T47D (cell line): Measurements from ENCODE around the gene HEPACAM.

ENCODE experiments used
- DNase-seq, 2 experiments: peaks; one replicate each; pipeline versions ENCODE4 v3.0.0 to v3.0.0-alpha.2; 2011 to 2012; ENCODE audit warnings: low read depth in 1 of 2, low spot score in 1 of 2
- JUND ChIP-seq: IDR thresholded peaks from 2 replicates; pipeline ENCODE4 v1.6.1; 2012; ENCODE audit warnings: low read depth
- in situ Hi-C: cut with HindIII; loops from 2 replicates; pipeline ENCODE4 v1.10.0; 2016; ENCODE audit warnings: low sequenced_read_pairs, low pct_unique_long_range_greater_than_20kb

The HEPACAM gene

DNA sequence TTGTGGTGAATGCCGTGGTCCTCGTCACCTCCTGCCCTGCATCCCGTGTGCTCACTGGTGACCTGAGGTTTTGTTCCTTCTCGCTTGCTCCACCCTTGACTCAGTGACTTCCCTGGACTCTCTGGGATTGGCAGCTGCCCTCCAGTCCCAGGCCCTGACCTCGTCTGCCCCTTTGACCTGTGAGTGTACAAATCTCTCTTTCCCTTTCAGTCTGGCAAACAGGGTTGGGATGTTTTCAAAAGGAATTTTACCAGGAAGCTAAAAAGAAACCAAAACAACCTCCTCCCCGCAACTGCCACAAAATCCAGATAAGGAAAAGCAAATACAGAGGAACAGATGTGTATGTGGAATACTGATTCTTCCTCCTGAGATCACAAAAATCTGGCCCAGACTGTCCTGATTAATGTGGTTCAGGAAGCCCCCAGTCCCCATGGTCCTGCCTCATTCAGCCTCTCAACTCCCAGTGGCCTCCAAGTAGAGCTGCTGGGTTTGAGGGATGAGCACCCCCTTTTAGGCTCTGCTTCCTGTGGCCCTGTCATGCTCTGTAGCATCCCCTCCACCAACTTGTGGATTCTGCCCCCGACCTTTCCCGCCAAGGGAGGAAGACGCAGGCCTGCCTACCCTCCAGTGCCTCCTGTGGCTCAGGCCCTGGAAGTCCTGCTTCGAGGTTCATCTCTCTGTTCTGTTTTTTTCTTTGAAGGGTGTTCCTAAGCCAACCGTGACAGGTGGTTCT is 53.3 kb downstream of the HEPACAM start:
- in situ Hi-C loops: no loop called here
- no peak for TF ChIP-seq JUND
- no peak for DNase-seq

DNA sequence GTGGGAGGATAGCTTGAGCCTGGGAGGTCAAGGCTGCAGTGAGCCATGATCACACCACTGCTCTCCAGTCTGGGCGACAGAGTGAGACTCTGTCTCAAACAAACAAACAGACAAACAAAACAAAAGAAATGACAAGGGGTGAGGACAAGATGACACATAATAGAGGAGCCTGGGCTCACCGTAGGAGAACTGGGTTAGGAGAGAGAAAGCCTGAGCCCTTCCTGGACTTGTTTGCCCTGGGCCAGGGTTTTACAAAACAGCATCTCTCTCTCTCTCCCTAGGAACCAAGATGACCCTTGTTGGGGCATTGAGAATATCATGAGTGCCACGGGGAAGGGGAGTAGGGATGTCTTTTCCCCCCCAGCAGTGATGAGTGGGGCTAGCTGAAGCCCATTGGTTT is 54.9 kb downstream of the HEPACAM start:
- no peak for DNase-seq
- in situ Hi-C loops: no loop called here
- TF ChIP-seq JUND: no peak

DNA sequence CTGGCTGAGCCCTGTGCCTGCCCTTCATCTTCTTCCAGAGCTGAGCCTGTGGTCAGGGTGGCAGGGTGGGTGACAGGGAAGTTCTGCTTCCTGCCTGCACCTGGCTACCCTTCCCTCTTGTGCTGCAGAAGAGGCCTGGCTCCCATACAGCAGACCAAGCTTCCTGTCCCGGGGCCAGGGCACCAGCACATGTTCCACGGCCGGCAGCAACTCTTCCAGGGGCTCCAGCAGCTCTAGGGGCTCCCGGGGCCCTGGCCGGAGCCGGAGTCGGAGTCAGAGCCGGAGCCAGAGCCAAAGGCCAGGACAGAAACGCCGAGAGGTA is 55.6 kb downstream of the HEPACAM start:
- DNase-seq: no peak
- TF ChIP-seq JUND: no peak
- in situ Hi-C loops: no loop called here

DNA sequence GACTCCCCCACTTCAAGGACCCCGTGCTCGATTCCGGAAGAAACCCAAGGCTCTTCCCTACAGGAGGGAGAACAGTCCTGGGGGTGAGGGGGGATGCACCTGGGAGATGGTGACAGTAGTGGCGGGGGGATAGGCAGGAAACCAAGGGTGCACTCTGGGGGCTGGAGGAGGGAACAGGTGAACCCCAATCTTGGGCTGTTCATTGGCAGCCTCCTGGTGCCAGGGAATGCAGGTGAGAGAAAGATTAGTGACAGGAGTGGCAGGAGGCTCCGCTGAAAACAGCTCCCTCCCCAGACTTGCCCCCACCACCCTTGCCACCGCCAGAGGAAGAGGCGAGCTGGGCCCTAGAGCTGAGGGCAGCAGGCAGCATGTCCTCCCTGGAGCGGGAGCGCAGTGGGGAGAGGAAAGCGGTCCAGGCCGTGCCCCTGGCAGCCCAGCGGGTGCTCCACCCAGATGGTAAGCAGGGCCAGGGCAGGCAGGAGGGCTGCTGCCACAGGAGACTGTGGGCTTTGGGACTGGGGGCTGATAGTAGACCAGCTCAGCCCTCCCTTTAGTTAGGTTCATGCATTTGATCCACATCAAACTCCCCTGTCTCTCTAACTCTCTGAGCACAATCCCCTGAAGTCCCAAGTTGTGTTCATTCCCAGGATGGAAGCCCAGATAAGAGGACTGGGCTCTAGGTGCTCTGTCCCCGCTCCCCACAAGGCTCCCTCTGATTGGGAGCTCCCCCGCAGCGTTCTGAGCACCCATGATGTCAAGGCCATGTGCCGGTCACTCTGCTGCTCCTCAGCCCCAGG is 56.2 kb downstream of the HEPACAM start:
- DNase-seq: no peak
- in situ Hi-C loops: no loop called here
- no peak for TF ChIP-seq JUND

DNA sequence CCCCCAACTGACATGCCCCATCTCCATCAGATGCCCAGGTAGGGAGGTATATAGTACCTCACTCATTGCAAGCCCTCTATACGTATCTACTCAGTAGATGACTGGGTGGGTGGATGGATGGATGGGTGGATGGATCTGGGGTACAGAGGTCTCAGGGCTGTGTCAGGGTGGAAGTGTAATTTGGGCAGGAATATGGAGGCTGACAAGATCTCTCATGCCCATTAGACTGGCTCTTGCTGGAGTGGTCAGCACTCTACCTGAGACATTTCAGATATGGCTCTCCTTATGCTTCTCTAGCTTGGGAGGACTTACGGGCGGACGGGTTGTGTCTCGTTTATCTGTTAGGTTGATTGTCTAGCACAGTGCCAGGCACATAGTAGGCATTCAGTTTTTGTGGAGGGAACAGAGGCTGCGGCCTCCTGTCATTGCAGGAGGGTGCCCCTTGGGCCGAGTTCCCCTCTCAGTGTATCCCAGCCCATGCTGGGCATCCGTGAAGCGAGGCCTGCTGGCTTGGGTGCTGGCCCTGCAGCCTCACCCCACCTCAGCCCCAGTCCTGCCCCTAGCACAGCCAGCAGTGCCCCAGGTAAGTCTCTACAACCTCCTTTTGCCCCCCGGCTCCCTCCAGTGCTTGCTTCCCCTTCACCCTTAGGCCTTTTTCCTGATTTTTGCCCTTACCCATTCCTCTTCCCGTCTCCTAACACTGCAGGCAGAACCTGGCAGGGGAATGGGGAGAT is 56.9 kb downstream of the HEPACAM start:
- no peak for DNase-seq
- in situ Hi-C loops: no loop called here
- TF ChIP-seq JUND: no peak

DNA sequence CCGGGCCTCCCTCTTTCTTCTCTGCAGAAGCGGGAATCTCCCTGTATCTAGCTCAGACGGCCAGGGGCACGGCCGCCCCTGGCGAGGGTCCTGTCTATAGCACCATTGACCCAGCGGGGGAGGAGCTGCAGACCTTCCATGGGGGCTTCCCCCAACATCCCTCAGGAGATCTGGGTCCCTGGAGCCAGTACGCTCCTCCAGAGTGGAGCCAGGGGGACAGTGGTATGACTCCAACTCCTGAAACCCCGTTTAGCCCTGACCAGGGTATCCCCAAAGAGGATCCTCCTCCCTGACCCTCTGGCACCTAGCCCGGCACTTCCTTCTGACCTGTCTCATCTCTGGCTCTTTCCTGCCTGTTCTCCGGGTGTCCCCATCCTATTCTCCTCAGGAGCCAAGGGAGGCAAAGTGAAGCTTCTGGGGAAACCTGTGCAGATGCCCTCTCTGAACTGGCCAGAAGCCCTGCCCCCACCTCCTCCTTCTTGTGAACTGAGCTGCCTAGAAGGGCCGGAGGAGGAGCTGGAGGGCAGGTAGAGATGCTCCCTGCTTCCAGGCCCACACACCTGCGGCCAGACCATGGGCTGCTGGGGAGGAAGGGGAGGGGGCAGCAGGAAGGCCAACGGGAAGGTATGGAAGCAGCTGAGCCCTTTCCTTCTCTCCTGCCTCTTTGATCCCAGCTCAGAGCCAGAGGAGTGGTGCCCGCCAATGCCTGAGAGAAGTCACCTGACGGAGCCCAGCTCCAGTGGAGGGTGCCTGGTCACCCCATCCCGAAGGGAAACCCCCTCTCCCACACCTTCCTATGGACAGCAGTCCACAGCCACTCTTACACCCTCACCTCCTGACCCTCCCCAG is 57.7 kb downstream of the HEPACAM start:
- in situ Hi-C loops: no loop called here
- TF ChIP-seq JUND: no peak
- DNase-seq: no peak

DNA sequence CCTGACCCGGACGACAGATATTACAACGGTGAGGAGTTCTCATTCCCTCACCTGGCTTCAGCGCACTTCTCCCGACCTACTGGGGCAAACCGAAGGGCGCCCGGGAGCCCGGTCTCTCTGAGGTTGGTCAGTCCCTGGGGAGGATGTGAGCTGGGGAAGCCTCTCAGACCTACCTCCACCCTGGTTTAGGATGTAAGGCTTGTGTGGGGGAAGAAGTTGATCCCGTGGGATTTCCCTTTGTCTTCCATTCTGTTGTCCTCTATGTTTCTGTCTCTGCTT is 58.3 kb downstream of the HEPACAM start:
- TF ChIP-seq JUND: no peak
- DNase-seq: no peak
- in situ Hi-C loops: no loop called here

DNA sequence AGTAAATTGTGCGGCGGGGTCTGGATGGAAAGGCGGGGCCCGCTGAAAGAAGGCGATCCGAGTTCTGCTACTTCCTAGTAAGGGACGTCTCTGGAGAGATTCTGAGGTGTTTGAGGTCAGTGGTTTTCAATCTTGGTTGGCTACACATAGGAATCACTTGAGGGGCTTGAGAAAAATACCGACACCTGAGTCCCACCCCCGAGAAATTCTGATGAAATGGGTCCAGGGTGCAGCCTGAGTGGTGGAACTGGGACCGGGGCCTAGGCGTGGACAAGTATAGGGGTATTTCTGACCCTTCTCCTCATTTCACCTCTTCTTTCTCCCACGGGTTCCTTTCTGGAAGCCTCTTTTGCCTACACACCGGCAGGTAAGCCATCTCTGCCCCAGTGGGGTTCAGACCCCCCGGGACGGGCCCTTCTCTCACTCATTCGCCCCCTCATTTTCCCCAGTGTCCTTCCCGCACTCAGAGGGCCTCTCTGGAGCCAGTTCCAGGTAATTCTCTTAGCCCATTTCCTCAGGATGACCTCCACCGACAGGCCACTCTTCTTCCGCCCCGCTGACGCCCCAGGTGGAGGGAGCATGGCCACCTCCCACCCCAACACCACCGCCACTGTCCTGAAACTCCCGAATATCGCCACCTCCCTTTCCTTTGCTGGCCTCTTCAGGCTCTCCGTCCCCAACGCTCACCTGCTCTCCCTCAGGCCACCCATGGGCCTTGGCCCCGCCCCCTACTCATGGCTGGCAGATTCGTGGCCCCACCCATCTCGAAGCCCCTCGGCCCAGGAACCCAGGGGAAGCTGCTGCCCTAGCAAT is 58.8 kb downstream of the HEPACAM start:
- no peak for DNase-seq
- TF ChIP-seq JUND: no peak
- in situ Hi-C loops: no loop called here

DNA sequence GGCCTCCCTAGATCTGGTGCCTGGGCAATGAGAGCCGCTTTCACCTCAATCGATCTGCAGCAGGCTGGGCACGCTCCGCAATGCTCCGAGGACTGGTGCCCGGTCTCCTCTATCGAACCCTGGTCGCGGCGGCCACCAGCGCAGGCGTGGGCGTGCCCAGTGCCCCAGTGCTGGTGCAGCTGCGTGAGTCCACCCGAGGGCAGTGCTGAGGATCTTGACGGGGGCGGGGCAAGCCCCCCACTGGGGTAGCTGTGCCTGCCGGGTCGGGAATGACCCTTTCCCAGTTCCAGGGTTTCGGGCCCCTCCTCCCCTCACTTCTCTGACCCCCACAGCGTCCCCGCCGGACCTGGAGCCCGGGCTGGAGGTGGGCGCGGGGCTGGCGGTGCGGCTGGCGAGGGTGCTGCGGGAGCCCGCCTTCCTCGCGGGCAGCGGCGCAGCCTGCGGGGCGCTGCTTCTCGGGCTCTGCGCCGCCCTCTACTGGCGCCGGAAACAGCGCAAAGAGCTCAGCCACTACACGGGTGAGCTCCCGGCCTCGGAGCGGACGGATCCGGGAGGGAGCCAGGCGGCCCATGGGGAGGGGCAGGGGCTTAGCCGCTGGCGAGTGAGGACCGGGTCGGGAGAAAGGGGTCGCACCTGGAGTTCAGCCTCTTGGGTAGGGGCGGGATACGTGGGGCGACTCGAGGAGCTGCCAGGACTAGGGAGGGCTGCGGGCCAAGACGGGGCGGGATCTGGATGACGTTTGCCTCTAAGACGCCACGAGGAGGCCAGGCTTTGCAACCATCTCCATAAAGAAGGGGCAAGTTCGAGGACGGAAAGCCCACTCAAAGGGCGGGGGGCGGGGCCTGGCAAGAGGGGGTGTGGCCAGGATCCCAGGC is 59.7 kb downstream of the HEPACAM start:
- peak; percentile 94 to 99 for DNase-seq
- no peak for TF ChIP-seq JUND
- in situ Hi-C loops: no loop called here

DNA sequence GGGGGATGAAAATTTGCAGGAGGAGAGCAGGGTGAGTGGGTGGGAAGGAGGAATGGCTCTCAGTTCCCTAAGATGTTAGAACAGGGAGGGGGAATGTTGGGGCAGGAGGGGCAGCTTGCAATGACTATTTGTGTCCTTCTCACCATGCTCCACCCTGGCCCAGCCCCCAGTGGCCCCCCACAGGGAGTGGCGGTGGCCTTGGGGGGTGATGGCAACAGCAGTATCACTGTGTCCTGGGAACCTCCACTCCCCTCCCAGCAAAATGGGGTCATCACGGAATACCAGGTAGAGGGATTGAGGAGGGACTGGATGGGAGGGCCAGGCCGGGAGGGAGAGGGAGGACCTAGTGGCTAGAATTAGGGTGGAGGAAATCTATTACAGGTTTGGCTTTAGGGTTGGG is 60.4 kb downstream of the HEPACAM start:
- TF ChIP-seq JUND: no peak
- DNase-seq: no peak
- in situ Hi-C loops: no loop called here

DNA sequence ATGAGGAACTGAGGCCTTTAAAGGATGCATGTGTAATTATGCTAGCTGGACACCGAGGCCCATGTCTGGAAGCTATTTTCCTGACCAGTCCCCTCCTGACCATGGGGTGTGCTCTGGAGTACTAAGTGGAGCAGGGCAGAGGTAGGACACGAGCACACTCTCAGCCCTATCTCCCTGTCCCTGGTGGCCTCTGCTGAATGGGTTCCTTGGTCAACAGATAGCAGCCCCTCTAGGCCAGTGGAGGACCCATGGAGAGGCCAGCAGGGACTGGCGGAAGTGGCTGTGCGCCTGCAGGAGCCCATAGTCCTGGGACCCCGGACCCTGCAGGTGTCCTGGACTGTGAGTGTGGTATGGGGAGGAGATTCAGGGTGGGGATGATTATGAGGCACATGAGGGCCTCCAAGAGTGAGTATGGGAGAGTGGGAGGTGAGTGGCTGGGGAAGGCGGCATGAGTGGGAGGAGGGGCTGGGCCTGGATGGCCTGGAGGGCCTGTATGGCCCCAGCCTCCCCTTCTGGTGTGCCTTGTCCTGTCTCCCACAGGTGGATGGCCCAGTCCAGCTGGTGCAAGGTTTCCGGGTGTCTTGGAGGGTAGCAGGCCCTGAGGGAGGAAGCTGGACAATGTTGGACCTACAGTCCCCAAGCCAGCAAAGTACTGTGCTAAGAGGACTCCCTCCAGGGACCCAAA is 61.1 kb downstream of the HEPACAM start:
- no peak for TF ChIP-seq JUND
- DNase-seq: no peak
- in situ Hi-C loops: no loop called here
